ENCODE results near the gene DENND1A.

DNA sequence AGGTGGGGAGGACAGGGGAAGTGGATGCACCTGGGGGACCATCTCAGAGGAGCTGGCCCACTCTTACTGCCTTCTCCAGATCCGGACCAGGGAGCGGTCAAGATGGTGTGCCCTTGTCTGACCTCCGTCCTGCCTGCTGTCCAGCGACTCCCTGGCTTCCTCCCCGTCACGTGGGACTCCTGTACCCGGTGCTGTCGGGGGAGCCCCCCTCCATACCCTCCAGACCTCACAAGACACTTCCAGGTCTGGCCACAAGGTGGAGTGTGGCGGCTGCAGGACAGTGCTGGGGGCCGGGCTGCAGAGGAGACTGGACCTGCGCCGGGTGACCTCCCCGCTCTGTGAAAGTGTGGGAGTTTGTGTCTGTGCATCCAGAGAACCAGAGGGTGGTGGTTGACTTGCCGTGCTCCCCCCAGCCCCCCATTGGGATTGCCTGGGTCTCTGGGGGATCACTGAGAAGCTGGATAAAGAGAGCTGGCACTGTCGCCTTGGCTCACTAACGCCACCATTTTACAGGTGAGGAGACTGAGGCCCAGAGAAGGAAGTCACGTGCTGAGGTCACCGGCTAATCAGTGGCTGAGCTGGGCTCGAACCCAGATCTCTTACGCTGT is 575.8 kb downstream of the DENND1A start:
- TF ChIP-seq POLR2AphosphoS5 (IDR thresholded peaks at IDR 0.05; ENCODE audit: low read depth, low read length), result no peak
- TF ChIP-seq, protein P1, sequence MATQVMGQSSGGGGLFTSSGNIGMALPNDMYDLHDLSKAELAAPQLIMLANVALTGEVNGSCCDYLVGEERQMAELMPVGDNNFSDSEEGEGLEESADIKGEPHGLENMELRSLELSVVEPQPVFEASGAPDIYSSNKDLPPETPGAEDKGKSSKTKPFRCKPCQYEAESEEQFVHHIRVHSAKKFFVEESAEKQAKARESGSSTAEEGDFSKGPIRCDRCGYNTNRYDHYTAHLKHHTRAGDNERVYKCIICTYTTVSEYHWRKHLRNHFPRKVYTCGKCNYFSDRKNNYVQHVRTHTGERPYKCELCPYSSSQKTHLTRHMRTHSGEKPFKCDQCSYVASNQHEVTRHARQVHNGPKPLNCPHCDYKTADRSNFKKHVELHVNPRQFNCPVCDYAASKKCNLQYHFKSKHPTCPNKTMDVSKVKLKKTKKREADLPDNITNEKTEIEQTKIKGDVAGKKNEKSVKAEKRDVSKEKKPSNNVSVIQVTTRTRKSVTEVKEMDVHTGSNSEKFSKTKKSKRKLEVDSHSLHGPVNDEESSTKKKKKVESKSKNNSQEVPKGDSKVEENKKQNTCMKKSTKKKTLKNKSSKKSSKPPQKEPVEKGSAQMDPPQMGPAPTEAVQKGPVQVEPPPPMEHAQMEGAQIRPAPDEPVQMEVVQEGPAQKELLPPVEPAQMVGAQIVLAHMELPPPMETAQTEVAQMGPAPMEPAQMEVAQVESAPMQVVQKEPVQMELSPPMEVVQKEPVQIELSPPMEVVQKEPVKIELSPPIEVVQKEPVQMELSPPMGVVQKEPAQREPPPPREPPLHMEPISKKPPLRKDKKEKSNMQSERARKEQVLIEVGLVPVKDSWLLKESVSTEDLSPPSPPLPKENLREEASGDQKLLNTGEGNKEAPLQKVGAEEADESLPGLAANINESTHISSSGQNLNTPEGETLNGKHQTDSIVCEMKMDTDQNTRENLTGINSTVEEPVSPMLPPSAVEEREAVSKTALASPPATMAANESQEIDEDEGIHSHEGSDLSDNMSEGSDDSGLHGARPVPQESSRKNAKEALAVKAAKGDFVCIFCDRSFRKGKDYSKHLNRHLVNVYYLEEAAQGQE (IDR thresholded peaks at IDR 0.05; ENCODE audit: insufficient read depth in 1 of 2, low read depth in 2 of 2, low read length in 2 of 2), result no peak

Data from PFSK-1 (cell line).